Fibroblast of lung (primary cell): Measurements from ENCODE around the gene LRMDA. TPM values are rescaled to one million over a fixed set of nuclear protein-coding genes. Genes with fewer than 3 reads are reported as not detected.

Experiments used
- DNase-seq, 2 donors: peaks; one replicate each; pipeline versions ENCODE4 v3.0.0 to v3.0.0-alpha.2; 2010; ENCODE audit warnings: low read depth in 2 of 2
- H2AFZ ChIP-seq: 2 replicates; pipeline ENCODE4 v1.5.1; 2012; ENCODE audit warnings: low read length, control low read depth, inconsistent platforms
- H3K27ac ChIP-seq: 2 replicates; pipeline ENCODE4 v1.5.1; 2011; ENCODE audit warnings: low read length, control low read depth; ENCODE audit not compliant: insufficient read depth
- H3K27me3 ChIP-seq: 2 replicates; pipeline ENCODE4 v1.5.1; 2011; ENCODE audit warnings: mild to moderate bottlenecking, low read length; ENCODE audit not compliant: control insufficient read depth, insufficient read depth
- H3K36me3 ChIP-seq: 2 replicates; pipeline ENCODE4 v1.5.1; 2011; ENCODE audit warnings: low read length; ENCODE audit not compliant: control insufficient read depth, insufficient read depth
- H3K4me1 ChIP-seq: 2 replicates; pipeline ENCODE4 v1.5.1; 2011; ENCODE audit warnings: low read length; ENCODE audit not compliant: control insufficient read depth, insufficient read depth; ENCODE audit errors: extremely low read depth
- H3K4me2 ChIP-seq: 2 replicates; pipeline ENCODE4 v1.5.1; 2011; ENCODE audit warnings: low read length, control low read depth; ENCODE audit not compliant: insufficient read depth; ENCODE audit errors: extremely low read depth
- H3K4me3 ChIP-seq, 4 experiments: fragments of 200-600 bp in 1 of 4; sonication (generic) in 1 of 4; replicated peaks in 1 of 4; 2 replicates each; pipeline ENCODE4 v1.5.1; 2011 to 2016; ENCODE audit warnings: low read length in 4 of 4, low read depth in 3 of 4, mild to moderate bottlenecking in 3 of 4, control low read depth in 2 of 4, inconsistent platforms in 1 of 4, mixed read lengths in 1 of 4; ENCODE audit not compliant: insufficient read depth in 1 of 4; ENCODE audit errors: control extremely low read depth in 1 of 4
- H3K79me2 ChIP-seq: 2 replicates; pipeline ENCODE4 v1.5.1; 2012; ENCODE audit warnings: mild to moderate bottlenecking, low read length, inconsistent platforms; ENCODE audit not compliant: control insufficient read depth, insufficient read depth
- H3K9ac ChIP-seq: 2 replicates; pipeline ENCODE4 v1.5.1; 2011; ENCODE audit warnings: mild to moderate bottlenecking, low read length, control low read depth; ENCODE audit not compliant: insufficient read depth
- H3K9me3 ChIP-seq: 2 replicates; pipeline ENCODE4 v1.5.1; 2012; ENCODE audit warnings: low read depth, low read length; ENCODE audit not compliant: control insufficient read depth, insufficient read depth
- H4K20me1 ChIP-seq: 2 replicates; pipeline ENCODE4 v1.5.1; 2011; ENCODE audit warnings: low read length; ENCODE audit not compliant: control insufficient read depth, insufficient read depth; ENCODE audit errors: extremely low read depth
- CTCF ChIP-seq, 2 donors: IDR thresholded peaks in 1 of 2; conservative IDR thresholded peaks in 1 of 2; 1 replicate in 1 of 2; 2 replicates in 1 of 2; pipeline ENCODE4 v1.5.1; 2011 to 2012; ENCODE audit warnings: low read length in 2 of 2, control low read depth in 1 of 2, inconsistent platforms in 1 of 2, low read depth in 1 of 2, mild to moderate bottlenecking in 1 of 2
- EZH2 ChIP-seq: IDR thresholded peaks from 2 replicates; pipeline ENCODE4 v1.5.1; 2012; ENCODE audit warnings: low read length, control low read depth, mild to moderate bottlenecking; ENCODE audit errors: missing control alignments
- polyA plus RNA-seq, 2 donors: library from polyadenylated mRNA; depleted of rRNA in 1 of 2; stranded (reverse) in 1 of 2; unstranded in 1 of 2; fragments of >200 nt; gene quantifications; 2 replicates each; pipeline ENCODE4 v1.2.1, GENCODE V29; 2011 to 2012; ENCODE audit warnings: missing spikeins in 1 of 2
- total RNA-seq: library from RNA; depleted of rRNA; stranded (reverse); fragments of >200 nt; gene quantifications from 2 replicates; pipeline ENCODE4 v1.2.1, GENCODE V29; 2014

The LRMDA gene
- total and polyA plus RNA-seq, 2 donors (not counting 1 experiment from before 2014, with no cell fraction given), result 1.7 to 2.0 TPM

GRCh38 chr10:76122056-76122455 lies 690.6 kb downstream of the LRMDA start:
- DNase-seq, result no peak
- Histone ChIP-seq H3K9ac (no peak overlapping the region), H3K4me3 (no peak overlapping the region), H4K20me1 (no peaks in the 10 kb centered on the region), H3K27me3 (no peaks in the 10 kb centered on the region), H3K27ac (no peak overlapping the region), H3K36me3 (no peaks in the 10 kb centered on the region), H3K4me1 (peaks cover 7% of the 10 kb centered on the region), H2AFZ (no peak overlapping the region), H3K9me3 (no peaks in the 10 kb centered on the region), H3K4me2 (no peak overlapping the region), H3K79me2 (no peaks in the 10 kb centered on the region)
- TF ChIP-seq CTCF (conservative IDR thresholded peaks at IDR 0.05 in 1 of 2, IDR thresholded peaks at IDR 0.05 in 1 of 2; ENCODE audit: low read depth in 1 of 2, low read length in 2 of 2) (no peak), EZH2 (no peak)

- Histone ChIP-seq H3K27me3 (no peaks in the 10 kb centered on the region), H3K27ac (no peak overlapping the region), H3K4me1 (no peaks in the 10 kb centered on the region), H3K36me3 (no peaks in the 10 kb centered on the region), H3K79me2 (no peaks in the 10 kb centered on the region), H3K9me3 (no peaks in the 10 kb centered on the region), H3K4me3 (no peak overlapping the region), H4K20me1 (no peaks in the 10 kb centered on the region), H3K4me2 (no peak overlapping the region), H3K9ac (no peak overlapping the region), H2AFZ (no peak overlapping the region)
- TF ChIP-seq CTCF (conservative IDR thresholded peaks at IDR 0.05 in 1 of 2, IDR thresholded peaks at IDR 0.05 in 1 of 2; ENCODE audit: low read depth in 1 of 2, low read length in 2 of 2), result no peak
- TF ChIP-seq EZH2, result no peak
- no peak for DNase-seq
Measured at GRCh38 chr10:76124280-76124679, 692.9 kb downstream of the LRMDA start.

- Histone ChIP-seq H3K4me3 (no peak overlapping the region), H4K20me1 (no peaks in the 10 kb centered on the region), H3K27ac (no peak overlapping the region), H2AFZ (no peak overlapping the region), H3K9me3 (no peaks in the 10 kb centered on the region), H3K4me2 (no peak overlapping the region), H3K36me3 (no peaks in the 10 kb centered on the region), H3K79me2 (no peaks in the 10 kb centered on the region), H3K27me3 (no peaks in the 10 kb centered on the region), H3K4me1 (no peaks in the 10 kb centered on the region), H3K9ac (no peak overlapping the region)
- DNase-seq, result peak in 1 of 2 donors; percentile 29
- TF ChIP-seq CTCF (conservative IDR thresholded peaks at IDR 0.05 in 1 of 2, IDR thresholded peaks at IDR 0.05 in 1 of 2; ENCODE audit: low read depth in 1 of 2, low read length in 2 of 2) (no peak), EZH2 (no peak)
Measured at GRCh38 chr10:76125900-76126299, 694.5 kb downstream of the LRMDA start.
